ENCODE results near the gene IRX5. TPM values are rescaled to one million over a fixed set of nuclear protein-coding genes. Genes with fewer than 3 reads are reported as not detected.

IRX5 gene
- total and polyA plus RNA-seq, 2 of the 8 experiments (the other 6 are each of a cell fraction or from before 2014, with no cell fraction given) = 0.48 to 0.56 TPM

DNA sequence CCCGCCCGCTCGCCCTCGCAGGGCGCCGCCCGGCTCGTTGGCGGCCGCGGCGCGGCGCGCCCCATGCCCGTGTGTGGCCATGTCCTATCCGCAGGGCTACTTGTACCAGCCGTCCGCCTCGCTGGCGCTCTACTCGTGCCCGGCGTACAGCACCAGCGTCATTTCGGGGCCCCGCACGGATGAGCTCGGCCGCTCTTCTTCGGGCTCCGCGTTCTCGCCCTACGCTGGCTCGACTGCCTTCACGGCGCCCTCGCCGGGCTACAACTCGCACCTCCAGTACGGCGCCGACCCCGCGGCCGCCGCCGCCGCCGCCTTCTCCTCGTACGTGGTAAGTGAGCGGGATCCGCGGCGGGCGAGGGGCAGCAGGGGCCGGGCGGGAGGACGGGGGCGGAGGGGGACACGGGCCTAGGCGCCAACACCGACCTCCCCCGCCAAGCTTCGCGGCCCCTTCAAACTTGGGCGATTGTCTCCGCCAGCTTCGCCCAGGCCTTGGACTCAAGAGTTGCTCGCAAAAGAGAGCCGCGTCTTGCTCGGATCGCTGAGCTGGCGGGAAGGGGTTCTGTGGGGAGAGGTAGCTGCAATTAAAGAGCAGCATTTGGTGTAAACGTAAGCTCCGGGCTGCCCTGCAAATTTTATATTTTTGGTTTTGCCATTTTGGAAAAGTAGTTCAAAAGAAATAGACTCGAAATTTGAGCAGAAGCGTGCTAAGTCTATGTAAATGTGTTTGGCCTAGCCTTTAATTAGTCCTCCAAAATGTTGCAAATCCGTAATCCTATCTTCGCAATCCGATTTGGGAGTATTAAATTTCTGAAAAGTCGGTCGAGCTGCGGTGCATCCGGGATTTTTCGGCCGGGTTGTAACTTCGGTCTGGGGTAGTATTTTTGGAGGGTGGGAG, 702 bp downstream of the IRX5 start (continued):
- TF ChIP-seq KDM4A (IDR thresholded peaks at IDR 0.05; ENCODE audit: low read depth, low read length, severe bottlenecking) (peak; percentile 22), RBBP5 (IDR thresholded peaks at IDR 0.05; ENCODE audit: borderline replicate concordance, low read depth, low read length) (no peak; the same call in 1 of the 2 replicates)
- TF ChIP-seq, protein P1, sequence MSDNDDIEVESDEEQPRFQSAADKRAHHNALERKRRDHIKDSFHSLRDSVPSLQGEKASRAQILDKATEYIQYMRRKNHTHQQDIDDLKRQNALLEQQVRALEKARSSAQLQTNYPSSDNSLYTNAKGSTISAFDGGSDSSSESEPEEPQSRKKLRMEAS (IDR thresholded peaks at IDR 0.05) = peak; percentile 42; the same call in 1 of the 2 replicates

Data from H1 (cell line).